A549 treated with AZD2906 at 1 μM for 4 hours (cell line): Measurements from ENCODE around the gene NOL9. TPM values are rescaled to one million over a fixed set of nuclear protein-coding genes. Genes with fewer than 3 reads are reported as not detected.

Source experiments
- total RNA-seq: library from RNA; stranded (reverse); fragments of 200-300 nt; extraction: Qiagen RNA extraction; gene quantifications from 5 replicates; pipeline ENCODE4 v1.2.3, GENCODE V29; 2022

NOL9 gene
- 2.9 to 5.1 TPM (median 3.6 TPM) in 5 replicates for total RNA-seq

DNA sequence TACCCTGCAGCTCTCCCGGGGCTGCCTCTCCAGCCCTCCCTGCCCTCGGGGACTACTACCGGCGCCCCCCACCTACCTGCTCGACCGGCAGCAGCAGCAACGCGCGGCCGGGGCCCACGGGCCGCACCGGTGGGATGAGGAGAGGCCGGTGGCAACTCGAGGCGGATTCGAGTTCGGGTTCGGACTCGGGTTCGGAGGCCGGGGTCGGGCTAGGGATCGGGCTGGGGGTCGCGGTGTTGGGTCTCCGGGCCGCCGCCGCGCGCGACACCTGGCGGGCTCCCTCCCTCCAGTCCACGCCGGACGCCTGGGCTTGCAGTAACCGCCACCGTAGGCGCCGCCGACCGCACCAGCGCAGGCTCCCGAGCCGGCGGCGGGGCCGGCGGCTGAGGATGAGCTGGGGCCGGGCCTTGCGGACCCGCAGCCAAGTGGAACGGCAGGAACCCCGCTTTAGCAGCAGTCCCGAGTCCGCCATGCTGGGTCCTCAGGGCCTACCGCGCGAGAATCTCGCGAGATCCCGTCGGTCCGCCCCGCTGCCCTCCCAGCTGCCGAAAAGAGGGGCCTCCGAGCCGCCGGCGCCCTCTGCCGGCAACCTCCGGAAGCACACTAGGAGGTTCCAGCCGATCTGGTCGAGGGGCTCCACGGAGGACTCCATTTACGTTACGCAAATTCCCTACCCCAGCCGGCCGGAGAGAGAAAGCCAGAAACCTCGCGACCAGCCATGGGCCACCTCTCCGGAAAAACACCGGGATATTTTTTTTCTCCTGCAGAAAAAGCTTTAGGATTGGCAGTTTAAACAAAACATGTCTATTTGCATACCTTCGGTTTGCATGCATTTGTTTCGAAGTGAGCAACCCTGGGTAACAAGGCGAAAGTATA, at the start of gene NOL9:
Gene NOL9, minus strand, starts transcription at position 483 of the 876 bp plus-strand sequence. Its CDS starts 11 bp downstream, at position 472.

DNA sequence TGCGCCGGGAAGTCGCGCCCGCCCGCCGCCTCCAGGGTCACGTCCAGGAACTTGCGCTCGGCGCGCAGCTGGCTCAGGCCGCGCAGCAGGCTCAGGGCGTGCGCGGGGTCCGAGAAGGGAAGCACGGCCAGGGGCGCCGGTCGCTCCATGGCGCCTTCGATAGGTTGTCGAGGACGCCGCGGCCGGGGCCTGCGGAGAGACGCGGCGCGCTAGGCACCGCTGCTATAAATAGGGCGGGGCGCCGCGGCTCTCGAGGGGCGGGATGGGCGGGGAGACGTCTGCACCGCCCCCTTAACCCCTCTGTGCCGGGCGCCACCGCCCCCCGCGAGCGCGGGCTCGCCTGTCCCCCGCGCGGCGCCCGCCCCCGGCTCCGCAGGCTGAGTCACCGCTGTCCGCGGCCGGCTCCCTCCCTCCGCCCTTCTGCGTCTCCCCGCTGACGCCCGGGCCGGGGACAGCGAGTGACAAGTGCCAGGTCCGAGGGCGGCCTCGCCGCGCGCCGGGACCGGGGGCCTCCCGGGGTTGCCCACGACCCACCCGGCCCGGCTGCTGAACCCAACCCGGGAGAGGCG, 48.4 kb upstream of the NOL9 start, which contains the start of gene KLHL21:
Gene KLHL21, minus strand, starts transcription at position 201 of the 569 bp plus-strand sequence. Its CDS starts 52 bp downstream, at position 149.

DNA sequence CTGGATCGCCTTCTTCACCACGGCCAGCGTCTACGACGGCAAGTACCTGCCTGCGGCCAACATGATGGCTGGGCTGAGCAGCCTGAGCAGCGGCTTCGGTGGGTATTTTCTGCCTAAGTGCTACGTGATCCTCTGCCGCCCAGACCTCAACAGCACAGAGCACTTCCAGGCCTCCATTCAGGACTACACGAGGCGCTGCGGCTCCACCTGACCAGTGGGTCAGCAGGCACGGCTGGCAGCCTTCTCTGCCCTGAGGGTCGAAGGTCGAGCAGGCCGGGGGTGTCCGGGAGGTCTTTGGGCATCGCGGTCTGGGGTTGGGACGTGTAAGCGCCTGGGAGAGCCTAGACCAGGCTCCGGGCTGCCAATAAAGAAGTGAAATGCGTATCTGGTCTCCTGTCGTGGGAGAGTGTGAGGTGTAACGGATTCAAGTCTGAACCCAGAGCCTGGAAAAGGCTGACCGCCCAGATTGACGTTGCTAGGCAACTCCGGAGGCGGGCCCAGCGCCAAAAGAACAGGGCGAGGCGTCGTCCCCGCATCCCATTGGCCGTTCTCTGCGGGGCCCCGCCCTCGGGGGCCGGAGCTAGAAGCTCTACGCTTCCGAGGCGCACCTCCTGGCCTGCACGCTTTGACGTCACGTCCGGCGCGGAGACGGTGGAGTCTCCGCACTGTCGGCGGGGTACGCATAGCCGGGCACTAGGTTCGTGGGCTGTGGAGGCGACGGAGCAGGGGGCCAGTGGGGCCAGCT, 25.2 kb upstream of the NOL9 start, which contains the start of gene ZBTB48:
Gene ZBTB48, plus strand, starts transcription at position 621 of the 745 bp plus-strand sequence. CDS start 616 bp downstream, outside the sequence.

DNA sequence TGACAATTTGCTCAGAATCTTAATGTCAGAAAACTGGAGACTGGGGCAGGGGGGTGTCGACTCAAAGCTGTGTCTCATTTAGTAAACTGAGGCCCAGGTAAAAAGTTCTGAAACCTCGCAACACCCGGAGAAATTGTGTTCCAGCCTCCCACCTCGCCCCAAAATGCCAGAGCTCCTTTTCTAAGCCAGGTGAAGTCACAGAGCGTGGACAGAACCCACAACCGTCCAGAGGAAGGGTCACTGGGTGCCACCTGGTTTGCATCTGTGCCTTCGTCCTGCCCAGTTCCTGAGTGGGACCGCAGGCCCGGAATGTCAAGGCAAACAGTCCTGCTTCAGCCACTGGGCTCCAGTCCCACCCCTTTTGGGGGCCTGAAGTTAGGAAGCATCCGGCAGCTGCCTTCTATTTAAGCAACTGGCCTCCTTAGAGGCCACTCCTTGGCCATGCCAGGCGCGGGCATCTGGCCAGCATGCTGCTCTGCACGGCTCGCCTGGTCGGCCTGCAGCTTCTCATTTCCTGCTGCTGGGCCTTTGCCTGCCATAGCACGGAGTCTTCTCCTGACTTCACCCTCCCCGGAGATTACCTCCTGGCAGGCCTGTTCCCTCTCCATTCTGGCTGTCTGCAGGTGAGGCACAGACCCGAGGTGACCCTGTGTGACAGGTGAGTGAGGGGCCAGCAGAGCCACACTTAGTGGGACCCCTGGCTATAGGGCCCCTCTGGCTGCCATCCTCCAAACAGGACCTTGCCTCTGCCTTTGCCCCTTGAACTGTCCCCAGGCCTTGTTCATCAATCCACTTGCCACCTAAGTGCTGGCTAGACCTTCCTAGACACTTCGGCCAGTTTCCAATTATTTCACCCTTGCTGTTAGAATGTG, 830 bp upstream of the NOL9 start, which contains the start of gene TAS1R1:
Gene TAS1R1, plus strand, starts transcription at position 401 of the 872 bp plus-strand sequence. Its CDS starts 67 bp downstream, at position 468.

DNA sequence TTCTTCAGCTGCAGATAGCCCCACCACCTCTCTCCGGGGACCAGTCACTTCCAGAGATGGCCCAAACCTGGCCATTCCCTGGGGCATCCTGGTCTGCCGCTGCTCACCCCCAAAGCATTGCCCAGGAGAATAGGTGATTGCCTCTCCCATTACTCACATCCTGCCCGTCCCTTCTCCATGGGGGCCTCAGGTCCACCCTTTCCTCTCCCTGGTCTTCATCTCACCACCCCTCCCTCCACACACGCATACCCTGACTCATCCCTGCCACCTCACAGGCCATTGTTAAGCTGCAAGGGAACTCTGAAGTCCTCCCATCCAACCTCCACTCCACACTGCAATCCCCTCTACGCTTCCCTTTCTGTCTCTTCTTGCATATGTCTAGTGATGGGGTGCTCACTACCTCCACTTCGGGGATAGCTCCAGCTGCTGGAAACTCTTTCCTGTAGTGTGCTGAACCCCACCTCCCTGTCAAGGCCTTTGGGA, 62.8 kb downstream of the NOL9 start, which contains the start of gene PLEKHG5:
Gene PLEKHG5, minus strand, starts transcription at position 188 of the 483 bp plus-strand sequence. CDS start 14,096 bp downstream, outside the sequence.

Other genes starting within 250 kb of the NOL9 start
- 76.2 to 109 TPM (median 105 TPM) in 5 replicates for gene ACOT7, start 160.7 kb downstream of the NOL9 start, total RNA-seq
- gene HES2, start 134.6 kb downstream of the NOL9 start, total RNA-seq = 3.1 to 6.0 TPM (median 4.8 TPM) in 5 replicates
- 0.43 to 0.79 TPM (median 0.53 TPM) in 5 replicates for gene ESPN, start 129.7 kb downstream of the NOL9 start, total RNA-seq
- gene TNFRSF25, start 88.3 kb downstream of the NOL9 start, total RNA-seq = 1.9 to 3.6 TPM (median 2.8 TPM) in 5 replicates
- 2.2 to 4.0 TPM (median 3.3 TPM) in 5 replicates for gene PLEKHG5, start 62.8 kb downstream of the NOL9 start, total RNA-seq
- gene TAS1R1, start 794 bp upstream of the NOL9 start, total RNA-seq = 0.03 TPM in 1 of 5 replicates, not detected in the others
- 13.1 to 17.6 TPM (median 15.1 TPM) in 5 replicates for gene ZBTB48, start 25.5 kb upstream of the NOL9 start, total RNA-seq
- 15.5 to 23.4 TPM (median 18.2 TPM) in 5 replicates for gene KLHL21, start 48.4 kb upstream of the NOL9 start, total RNA-seq
- 7.6 to 10.1 TPM (median 9.1 TPM) in 5 replicates for gene PHF13, start 59.2 kb upstream of the NOL9 start, total RNA-seq
- 13.6 to 18.6 TPM (median 16.7 TPM) in 5 replicates for gene THAP3, start 70.4 kb upstream of the NOL9 start, total RNA-seq
- 30.2 to 36.1 TPM (median 33.4 TPM) in 5 replicates for gene DNAJC11, start 147.3 kb upstream of the NOL9 start, total RNA-seq
- 62.7 to 71.0 TPM (median 65.8 TPM) in 5 replicates for gene CAMTA1, start 230.9 kb upstream of the NOL9 start, total RNA-seq